Neuron (in vitro differentiated cells): ENCODE data around the gene AP2A2.
"Not testable (repeated sequence)": the region's sequence is repeated elsewhere in the genome, so short reads cannot be mapped to it uniquely, and the experiment has no call there.

Source experiments
- H2AFZ ChIP-seq: one replicate; pipeline ENCODE4 v1.6.1; 2013; ENCODE audit warnings: low read depth, mild to moderate bottlenecking, inconsistent platforms, low read length, moderate library complexity
- H3K27me3 ChIP-seq: one replicate; pipeline ENCODE4 v1.6.1; 2013; ENCODE audit warnings: low read length; ENCODE audit not compliant: insufficient read depth
- H3K36me3 ChIP-seq: one replicate; pipeline ENCODE4 v1.6.1; 2013; ENCODE audit warnings: low read length; ENCODE audit not compliant: insufficient read depth
- H3K4me1 ChIP-seq: one replicate; pipeline ENCODE4 v1.6.1; 2013; ENCODE audit warnings: low read length; ENCODE audit not compliant: insufficient read depth
- H3K4me3 ChIP-seq: 2 replicates; pipeline ENCODE4 v1.5.1; 2013; ENCODE audit warnings: mild to moderate bottlenecking, low read length, moderate library complexity
- H3K9me3 ChIP-seq: one replicate; pipeline ENCODE4 v1.6.1; 2013; ENCODE audit warnings: low read length

AP2A2 gene

GRCh38 chr11:955154-956063 is 29.7 kb downstream of the AP2A2 start:
- Histone ChIP-seq H2AFZ (no peak overlapping the region), H3K9me3 (peaks cover under 1% of the 10 kb centered on the region), H3K27me3 (no peaks in the 10 kb centered on the region), H3K36me3 (peaks cover 7% of the 10 kb centered on the region), H3K4me3 (no peak overlapping the region), H3K4me1 (peaks cover 50% of the 10 kb centered on the region)

DNA sequence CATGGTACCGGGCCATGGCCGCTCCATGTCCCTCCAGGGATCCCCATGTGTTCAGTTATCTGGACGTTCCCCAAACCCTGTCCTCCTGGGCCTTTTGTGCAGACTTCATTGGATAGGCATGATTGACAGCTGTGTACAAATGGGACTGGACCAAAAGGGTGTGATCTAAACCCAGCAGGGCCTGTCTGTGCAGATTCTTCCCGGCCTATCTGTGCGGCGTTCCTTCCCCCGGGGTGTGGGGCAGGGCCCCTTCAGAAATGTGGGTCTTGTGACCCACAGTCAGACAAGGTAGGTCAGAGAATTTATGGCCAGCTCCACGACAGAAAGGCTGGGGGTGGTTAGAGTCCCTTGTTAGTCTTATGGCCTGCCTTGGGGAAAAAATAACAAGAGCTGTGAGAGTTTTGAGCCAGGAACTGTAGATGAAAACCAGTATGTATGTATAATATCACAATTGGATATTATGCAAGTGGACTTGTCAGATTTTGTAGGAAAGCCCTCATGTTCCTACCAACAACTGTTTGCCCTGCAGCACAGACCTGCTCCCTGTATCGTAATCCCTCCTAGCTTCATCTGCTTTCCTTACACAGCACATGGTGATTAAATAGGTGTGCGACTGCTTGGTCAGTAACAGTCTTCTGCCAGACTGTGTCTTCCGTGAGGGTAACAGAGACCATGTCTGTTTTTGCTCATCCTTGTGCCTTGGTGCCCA is 31.7 kb downstream of the AP2A2 start:
- Histone ChIP-seq H3K4me3 (no peak overlapping the region), H3K27me3 (no peaks in the 10 kb centered on the region), H3K4me1 (peaks cover 40% of the 10 kb centered on the region), H2AFZ (no peak overlapping the region), H3K9me3 (no peaks in the 10 kb centered on the region), H3K36me3 (peaks cover 12% of the 10 kb centered on the region)

DNA sequence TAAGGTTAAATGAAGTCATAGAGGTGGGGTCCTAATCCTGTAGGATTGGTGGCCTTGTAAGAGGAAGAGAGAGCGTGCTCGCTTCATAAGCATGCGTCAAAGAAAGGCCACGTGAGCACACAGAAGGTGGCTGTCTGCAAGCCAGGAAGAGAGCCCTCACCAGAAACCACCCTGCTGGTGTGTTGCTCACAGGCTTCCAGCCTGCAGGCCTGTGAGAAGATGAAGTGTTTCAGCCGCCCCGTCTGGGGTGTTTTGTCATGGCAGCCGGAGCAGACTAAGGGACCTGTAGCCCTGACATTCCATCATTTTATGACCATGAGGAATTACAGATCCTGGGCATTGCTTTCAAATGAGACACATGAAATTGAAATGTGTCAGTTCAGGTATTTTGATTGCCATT is 32.4 kb downstream of the AP2A2 start:
- Histone ChIP-seq H3K4me1 (peaks cover 33% of the 10 kb centered on the region), H3K4me3 (no peak overlapping the region), H3K36me3 (peaks cover 12% of the 10 kb centered on the region), H2AFZ (no peak overlapping the region), H3K9me3 (peaks cover 2% of the 10 kb centered on the region), H3K27me3 (no peaks in the 10 kb centered on the region)

DNA sequence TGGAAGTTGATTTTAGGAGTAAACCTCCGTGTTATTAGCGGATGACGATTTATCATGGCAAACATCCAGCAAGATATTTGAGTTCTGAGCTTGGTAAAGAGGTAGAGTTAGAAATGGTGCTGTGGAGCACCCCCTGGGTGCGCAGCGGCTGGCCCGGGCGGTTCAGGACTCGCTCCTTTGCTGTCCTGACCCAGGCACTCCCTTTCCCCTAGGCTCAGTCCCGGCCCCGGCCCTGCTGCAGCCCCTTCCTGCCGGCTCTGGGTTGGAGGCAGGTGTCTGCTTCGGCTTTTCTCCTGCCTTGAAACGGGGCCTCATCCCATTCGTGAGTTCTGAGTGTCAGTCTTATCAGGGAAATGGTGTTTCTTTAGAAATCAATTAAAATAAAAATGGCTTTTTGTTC is 33.4 kb downstream of the AP2A2 start:
- H3K4me1 ChIP-seq: peaks cover 33% of the 10 kb centered on the region
- no peaks in the 10 kb centered on the region for H3K27me3 ChIP-seq
- peaks cover 20% of the 10 kb centered on the region for H3K36me3 ChIP-seq
- H3K4me3 ChIP-seq: no peak overlapping the region
- no peak overlapping the region for H2AFZ ChIP-seq
- H3K9me3 ChIP-seq: peaks cover 5% of the 10 kb centered on the region

DNA sequence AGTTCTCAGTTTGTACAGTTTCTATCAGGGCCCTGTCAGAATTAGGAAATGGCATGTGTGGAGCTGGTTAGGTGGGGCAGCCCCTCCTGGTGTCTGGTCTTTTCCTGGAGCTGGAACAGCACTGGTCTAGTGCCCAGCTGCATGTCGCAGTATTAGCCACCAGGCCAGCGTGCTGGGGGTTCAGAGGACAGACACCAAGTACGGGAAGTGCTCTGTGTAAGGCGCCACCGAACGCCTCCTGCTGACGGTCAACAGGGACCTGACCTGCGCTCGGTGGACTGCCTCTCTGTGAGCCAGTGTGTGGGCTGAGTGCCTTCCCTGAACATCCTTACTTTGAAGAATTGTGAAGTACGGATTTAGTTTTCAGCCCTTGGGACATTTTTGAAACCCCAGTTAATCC is 33.9 kb downstream of the AP2A2 start:
- H2AFZ ChIP-seq: no peak overlapping the region
- H3K4me3 ChIP-seq: no peak overlapping the region
- peaks cover 24% of the 10 kb centered on the region for H3K36me3 ChIP-seq
- H3K27me3 ChIP-seq: no peaks in the 10 kb centered on the region
- peaks cover 7% of the 10 kb centered on the region for H3K9me3 ChIP-seq
- H3K4me1 ChIP-seq: peaks cover 31% of the 10 kb centered on the region

- not testable (repeated sequence) for H3K4me3 ChIP-seq, H2AFZ ChIP-seq, H3K9me3 ChIP-seq, H3K27me3 ChIP-seq
- H3K4me1 ChIP-seq: peaks cover 16% of the 10 kb centered on the region
- H3K36me3 ChIP-seq: peaks cover 25% of the 10 kb centered on the region
Measured at GRCh38 chr11:961310-961920, 35.7 kb downstream of the AP2A2 start.

DNA sequence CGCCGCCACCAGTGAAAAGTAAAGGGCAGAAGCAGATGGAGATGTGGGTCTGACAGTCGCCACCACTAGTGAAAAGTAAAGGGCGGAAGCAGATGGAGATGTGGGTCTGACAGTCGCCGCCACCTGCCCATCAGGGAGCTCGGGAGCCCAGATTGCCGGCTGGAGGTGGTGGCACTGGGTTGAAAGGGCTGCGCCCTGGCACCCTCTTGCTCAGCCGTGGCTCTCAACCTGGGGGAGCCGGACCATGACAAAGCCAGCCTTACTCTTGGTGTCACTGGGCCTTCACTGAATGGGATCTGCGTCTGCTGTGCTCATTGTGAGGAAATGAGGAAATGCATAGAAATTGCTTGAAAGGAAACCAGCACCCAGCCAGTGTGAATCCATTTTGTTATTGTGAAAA is 36.3 kb downstream of the AP2A2 start:
- Histone ChIP-seq H3K36me3 (peaks cover 25% of the 10 kb centered on the region), H3K9me3 (peaks cover 7% of the 10 kb centered on the region), H2AFZ (no peak overlapping the region), H3K4me3 (no peak overlapping the region), H3K27me3 (no peaks in the 10 kb centered on the region), H3K4me1 (peaks cover 11% of the 10 kb centered on the region)

DNA sequence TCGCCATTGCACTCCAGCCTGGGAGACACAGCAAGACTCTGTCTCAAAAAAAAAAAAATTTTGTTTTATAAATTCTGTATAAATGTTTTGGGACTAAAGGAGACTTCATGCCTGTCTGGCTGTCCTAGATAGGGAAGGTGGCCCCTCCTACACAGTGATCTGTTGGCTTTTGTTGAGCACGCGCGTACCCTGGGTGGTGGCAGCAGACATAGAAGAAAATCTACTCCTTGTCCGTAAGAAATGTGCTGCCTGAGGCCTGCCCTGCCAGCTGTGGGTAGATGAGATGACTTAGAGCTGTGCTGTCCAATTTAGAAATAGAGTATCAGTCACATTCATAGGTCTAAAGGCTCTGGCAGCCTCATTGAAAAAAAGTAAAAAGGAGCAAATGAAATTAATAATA is 37.0 kb downstream of the AP2A2 start:
- no peak overlapping the region for H3K4me3 ChIP-seq
- peaks cover 25% of the 10 kb centered on the region for H3K36me3 ChIP-seq
- peaks cover 3% of the 10 kb centered on the region for H3K4me1 ChIP-seq

GRCh38 chr11:963852-964251 is 38.2 kb downstream of the AP2A2 start:
- H3K27me3 ChIP-seq: no peaks in the 10 kb centered on the region
- no peak overlapping the region for H2AFZ ChIP-seq
- H3K4me3 ChIP-seq: no peak overlapping the region
- H3K36me3 ChIP-seq: peaks cover 25% of the 10 kb centered on the region
- H3K9me3 ChIP-seq: peaks cover 7% of the 10 kb centered on the region
- no peaks in the 10 kb centered on the region for H3K4me1 ChIP-seq

More for the DNA sequence above, 37.0 kb downstream of the AP2A2 start:
- H3K27me3 ChIP-seq: no peaks in the 10 kb centered on the region
- peaks cover 7% of the 10 kb centered on the region for H3K9me3 ChIP-seq
- H2AFZ ChIP-seq: no peak overlapping the region

DNA sequence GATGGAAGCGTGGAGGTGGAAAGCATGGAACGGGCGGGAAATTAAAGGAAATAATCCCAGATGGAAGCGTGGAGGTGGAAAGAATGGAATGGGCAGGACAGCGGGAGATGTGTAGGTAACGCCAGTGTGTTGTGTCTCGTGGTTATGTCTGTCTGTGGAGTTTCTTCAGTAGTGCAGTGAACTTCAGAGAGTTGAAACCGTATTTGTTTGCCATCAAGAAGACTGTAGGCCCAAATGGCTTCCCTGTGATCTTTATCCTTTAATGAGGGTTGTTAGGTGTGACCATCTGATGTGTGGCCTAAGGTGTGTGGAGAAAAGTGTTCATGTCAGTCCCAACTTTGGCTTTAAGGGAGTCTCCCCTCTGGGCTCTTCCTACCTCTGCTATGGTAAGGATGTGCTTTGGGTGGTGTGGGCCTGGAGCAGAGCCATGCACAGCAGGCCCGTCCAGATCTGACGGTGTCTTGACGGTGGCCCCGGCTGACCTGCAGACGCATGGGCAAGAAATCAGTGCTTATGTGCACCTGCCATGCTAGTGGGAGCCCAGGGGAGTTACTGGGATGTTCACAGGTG is 39.6 kb downstream of the AP2A2 start:
- Histone ChIP-seq H3K27me3 (no peaks in the 10 kb centered on the region), H3K4me1 (no peaks in the 10 kb centered on the region), H3K36me3 (peaks cover 25% of the 10 kb centered on the region), H2AFZ (no peak overlapping the region), H3K4me3 (no peak overlapping the region), H3K9me3 (peaks cover 7% of the 10 kb centered on the region)

- H3K4me3 ChIP-seq: no peak overlapping the region
- H3K27me3 ChIP-seq: no peaks in the 10 kb centered on the region
- peaks cover 5% of the 10 kb centered on the region for H3K9me3 ChIP-seq
- no peak overlapping the region for H2AFZ ChIP-seq
- peaks cover 44% of the 10 kb centered on the region for H3K36me3 ChIP-seq
- no peaks in the 10 kb centered on the region for H3K4me1 ChIP-seq
Measured at GRCh38 chr11:967995-968751, 42.5 kb downstream of the AP2A2 start.

GRCh38 chr11:968822-969221 is 43.2 kb downstream of the AP2A2 start:
- Histone ChIP-seq H2AFZ (no peak overlapping the region), H3K36me3 (peaks cover 44% of the 10 kb centered on the region), H3K9me3 (peaks cover 4% of the 10 kb centered on the region), H3K4me1 (no peaks in the 10 kb centered on the region), H3K27me3 (no peaks in the 10 kb centered on the region), H3K4me3 (no peak overlapping the region)
